Neural progenitor cell (in vitro differentiated cells): Measurements from ENCODE around the gene MYL4.

ENCODE experiments used
- EZH2phosphoT487 ChIP-seq: fragments of 200-600 bp; sonication (generic); IDR thresholded peaks from 2 replicates; pipeline ENCODE4 v1.6.1; 2017; ENCODE audit warnings: antibody characterized with exemption
- TF ChIP-seq, protein P1 (sequence below): fragments of 200-600 bp; sonication (generic); IDR thresholded peaks from 2 replicates; pipeline ENCODE4 v1.5.1; 2017; ENCODE audit warnings: antibody characterized with exemption, mild to moderate bottlenecking

DNA sequence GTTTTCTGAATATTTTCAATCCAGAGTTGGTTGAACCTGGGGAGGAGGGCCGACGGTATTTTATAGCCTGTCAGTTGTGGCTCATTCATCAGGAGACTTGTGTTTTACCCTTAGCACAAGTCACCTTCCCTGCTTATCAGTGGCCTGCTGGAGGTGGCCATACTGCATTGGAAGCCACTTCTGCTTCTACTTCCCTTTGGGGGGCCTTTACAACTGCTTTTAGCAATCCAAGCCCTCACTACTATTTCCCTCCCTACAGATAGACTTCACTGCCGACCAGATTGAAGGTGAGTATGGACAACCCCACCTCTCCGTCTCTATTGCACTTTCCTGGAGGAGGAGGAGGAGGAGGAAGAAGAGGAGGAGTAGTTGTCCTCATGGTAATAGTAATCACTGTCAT, 4.4 kb downstream of the MYL4 start:
- TF ChIP-seq, protein P1, sequence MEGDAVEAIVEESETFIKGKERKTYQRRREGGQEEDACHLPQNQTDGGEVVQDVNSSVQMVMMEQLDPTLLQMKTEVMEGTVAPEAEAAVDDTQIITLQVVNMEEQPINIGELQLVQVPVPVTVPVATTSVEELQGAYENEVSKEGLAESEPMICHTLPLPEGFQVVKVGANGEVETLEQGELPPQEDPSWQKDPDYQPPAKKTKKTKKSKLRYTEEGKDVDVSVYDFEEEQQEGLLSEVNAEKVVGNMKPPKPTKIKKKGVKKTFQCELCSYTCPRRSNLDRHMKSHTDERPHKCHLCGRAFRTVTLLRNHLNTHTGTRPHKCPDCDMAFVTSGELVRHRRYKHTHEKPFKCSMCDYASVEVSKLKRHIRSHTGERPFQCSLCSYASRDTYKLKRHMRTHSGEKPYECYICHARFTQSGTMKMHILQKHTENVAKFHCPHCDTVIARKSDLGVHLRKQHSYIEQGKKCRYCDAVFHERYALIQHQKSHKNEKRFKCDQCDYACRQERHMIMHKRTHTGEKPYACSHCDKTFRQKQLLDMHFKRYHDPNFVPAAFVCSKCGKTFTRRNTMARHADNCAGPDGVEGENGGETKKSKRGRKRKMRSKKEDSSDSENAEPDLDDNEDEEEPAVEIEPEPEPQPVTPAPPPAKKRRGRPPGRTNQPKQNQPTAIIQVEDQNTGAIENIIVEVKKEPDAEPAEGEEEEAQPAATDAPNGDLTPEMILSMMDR = no peak
- no peak for TF ChIP-seq EZH2phosphoT487
